Measurements from ENCODE around the gene KCNQ1.

DNA sequence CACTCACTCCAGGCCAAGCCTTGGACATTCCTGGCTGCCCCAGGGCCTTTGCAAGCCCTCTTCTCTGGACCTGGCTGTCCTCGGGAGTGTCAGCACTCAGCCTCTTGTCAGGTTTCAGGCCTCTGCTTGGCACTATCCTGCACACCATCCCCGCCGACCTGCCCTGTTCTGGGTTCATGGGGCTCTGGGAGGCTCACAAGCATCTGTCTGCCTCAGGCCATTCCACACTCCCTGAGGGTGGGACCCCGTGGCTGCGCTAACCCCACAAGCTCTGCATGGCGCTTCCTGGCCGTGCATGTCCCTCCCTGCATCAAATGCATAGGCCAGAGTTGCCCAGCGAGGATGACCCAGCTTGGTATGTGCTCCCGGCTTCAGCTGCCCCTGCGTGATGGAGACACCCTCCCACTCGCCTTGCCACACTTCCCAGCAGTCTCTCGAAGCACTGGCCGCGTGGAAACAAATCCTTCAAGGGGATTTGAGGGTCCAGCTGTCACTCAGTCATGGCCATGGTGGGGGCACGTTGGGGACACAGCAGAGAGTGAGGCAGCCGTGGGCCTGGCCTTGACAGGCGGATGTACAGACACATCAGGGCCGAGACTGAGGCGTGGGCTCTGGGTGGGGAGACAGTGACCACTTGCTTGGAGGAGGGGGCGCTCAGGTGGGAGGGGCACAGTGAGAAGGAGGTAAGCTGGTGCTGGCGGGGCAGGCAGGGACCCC lies 87.3 kb downstream of the KCNQ1 start:
- TF ChIP-seq, protein P1, sequence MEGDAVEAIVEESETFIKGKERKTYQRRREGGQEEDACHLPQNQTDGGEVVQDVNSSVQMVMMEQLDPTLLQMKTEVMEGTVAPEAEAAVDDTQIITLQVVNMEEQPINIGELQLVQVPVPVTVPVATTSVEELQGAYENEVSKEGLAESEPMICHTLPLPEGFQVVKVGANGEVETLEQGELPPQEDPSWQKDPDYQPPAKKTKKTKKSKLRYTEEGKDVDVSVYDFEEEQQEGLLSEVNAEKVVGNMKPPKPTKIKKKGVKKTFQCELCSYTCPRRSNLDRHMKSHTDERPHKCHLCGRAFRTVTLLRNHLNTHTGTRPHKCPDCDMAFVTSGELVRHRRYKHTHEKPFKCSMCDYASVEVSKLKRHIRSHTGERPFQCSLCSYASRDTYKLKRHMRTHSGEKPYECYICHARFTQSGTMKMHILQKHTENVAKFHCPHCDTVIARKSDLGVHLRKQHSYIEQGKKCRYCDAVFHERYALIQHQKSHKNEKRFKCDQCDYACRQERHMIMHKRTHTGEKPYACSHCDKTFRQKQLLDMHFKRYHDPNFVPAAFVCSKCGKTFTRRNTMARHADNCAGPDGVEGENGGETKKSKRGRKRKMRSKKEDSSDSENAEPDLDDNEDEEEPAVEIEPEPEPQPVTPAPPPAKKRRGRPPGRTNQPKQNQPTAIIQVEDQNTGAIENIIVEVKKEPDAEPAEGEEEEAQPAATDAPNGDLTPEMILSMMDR (IDR thresholded peaks at IDR 0.05), result no peak
- TF ChIP-seq EP300 (IDR thresholded peaks at IDR 0.05; ENCODE audit: low read depth), result no peak
